ENCODE results near the gene HSBP1.

The HSBP1 gene

GRCh38 chr16:83802554-83803205 lies 5.1 kb upstream of the HSBP1 start:
- in situ Hi-C loops (cut with MboI; ENCODE audit: low sequenced_read_pairs): no loop called here

DNA sequence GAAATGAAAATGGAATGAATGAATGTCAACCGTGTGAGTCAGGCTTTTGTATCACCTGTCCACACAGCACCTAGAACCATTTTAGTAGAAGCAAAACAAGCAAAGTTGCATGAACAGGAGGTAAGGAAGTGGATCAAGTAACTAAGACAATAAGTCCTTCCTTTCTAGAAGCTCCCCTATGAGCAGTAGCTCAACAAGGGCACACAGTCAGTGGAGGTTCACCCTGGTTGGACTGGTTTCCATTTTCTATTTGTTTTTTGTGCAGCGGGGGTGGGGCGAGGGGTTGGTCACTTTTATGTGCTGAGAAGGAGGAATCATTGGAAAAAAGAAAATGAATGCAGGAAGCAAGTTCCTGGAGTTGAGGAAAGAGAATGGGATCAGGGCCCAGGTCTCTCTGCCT lies 4.0 kb upstream of the HSBP1 start:
- in situ Hi-C loops (cut with MboI; ENCODE audit: low sequenced_read_pairs): no loop called here

- in situ Hi-C loops (cut with MboI; ENCODE audit: low sequenced_read_pairs): no loop called here
Measured at GRCh38 chr16:83804366-83804765, 3.4 kb upstream of the HSBP1 start.

DNA sequence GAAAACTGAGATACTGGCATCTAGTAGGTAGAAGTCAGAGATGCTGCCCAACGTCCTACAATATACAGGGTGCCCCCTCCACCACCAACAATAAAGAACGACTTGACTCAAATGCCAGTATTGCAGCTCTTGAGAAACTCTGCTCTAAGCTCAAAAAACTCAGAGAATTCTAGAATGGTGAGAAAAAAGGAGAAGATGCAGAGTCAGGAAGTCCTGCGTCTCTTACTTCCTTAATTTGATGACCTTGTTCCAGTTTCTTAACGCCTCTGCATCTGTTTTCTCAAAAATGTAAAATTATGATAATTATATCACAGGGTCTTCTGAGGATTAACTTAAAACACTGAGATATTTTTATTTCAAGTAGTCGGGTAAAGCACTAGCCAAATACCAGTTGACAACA lies 1.7 kb upstream of the HSBP1 start:
- in situ Hi-C loops (cut with MboI; ENCODE audit: low sequenced_read_pairs): no loop called here

DNA sequence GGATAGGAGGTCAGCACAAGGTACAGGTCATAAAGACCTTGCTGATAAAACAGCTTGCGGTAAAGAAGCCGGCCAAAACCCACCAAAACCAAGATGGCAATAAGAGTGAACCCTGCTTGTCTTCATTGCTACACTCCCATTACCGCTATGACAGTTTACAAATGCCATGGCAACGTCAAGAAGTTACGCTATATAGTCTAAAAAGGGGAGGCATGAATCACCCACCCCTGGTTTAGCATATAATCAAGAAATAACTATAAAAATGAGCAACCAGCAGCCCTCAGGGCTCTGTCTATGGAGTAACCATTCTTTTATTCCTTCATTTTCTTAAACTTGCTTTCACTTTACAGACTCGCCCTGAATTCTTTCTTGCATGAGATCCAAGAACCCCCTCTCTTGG lies 1.0 kb upstream of the HSBP1 start:
- in situ Hi-C loops (cut with MboI; ENCODE audit: low sequenced_read_pairs): no loop called here

DNA sequence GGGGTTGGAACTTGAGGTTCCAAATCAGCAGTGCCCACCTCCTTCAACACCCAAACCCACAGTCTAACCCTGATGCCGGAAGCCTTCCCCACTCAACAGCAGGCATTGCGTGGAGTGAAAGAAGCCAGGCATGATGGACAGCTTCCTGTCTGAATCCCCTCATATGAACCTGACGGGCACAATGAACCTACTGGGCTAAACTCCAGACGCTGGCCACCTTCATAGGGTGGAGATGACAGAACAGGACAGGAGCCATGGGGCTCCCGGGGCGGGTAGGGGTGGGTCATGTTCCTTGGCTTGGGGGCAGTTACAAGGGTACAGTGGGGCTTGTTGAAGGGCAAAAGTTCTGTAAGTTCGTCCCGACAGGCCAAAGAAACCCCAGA lies 460 bp upstream of the HSBP1 start:
- in situ Hi-C loops (cut with MboI; ENCODE audit: low sequenced_read_pairs): no loop called here

DNA sequence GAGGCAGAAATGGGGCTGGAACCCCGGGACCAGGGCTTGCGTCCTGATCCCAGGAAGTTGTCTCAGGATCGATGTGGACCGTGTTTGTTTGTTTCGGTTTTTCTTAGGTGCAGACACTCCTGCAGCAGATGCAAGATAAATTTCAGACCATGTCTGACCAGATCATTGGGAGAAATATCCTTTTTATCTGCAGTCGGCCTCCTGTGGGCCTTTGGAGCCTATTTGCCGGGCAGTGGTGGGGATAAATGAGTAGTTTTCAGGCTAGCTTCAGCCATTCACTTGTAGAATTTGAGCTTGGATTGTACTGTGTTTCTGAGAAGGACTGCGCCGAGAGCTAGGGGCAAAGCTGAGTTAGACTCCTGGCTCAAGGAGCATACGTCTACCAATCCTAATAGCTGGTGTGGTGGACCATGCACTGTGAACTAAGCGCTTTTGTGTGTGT lies 816 bp downstream of the HSBP1 start:
- in situ Hi-C loops (cut with MboI; ENCODE audit: low sequenced_read_pairs): no loop called here

DNA sequence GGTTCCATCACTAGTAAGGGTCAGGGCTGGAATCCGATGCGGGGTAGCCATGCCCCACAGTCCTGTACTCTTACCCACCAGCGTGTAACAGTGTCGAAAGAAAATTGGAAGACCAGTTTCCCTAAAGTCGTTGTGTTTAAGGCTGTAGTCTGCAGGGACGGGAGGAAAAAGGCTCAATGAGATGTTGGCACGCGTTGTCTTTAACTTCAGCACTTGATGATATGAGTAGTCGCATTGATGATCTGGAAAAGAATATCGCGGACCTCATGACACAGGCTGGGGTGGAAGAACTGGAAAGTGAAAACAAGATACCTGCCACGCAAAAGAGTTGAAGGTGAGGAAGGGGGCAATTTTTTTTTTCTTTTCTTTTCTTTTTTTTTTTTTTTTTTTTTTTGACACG lies 1.3 kb downstream of the HSBP1 start:
- in situ Hi-C loops (cut with MboI; ENCODE audit: low sequenced_read_pairs): no loop called here

GRCh38 chr16:83810901-83811300 lies 3.1 kb downstream of the HSBP1 start:
- in situ Hi-C loops (cut with MboI; ENCODE audit: low sequenced_read_pairs): no loop called here

GRCh38 chr16:83813823-83814658 lies 6.3 kb downstream of the HSBP1 start:
- in situ Hi-C loops (cut with MboI; ENCODE audit: low sequenced_read_pairs): no loop called here

GRCh38 chr16:83814659-83814985 lies 6.8 kb downstream of the HSBP1 start:
- in situ Hi-C loops (cut with MboI; ENCODE audit: low sequenced_read_pairs): no loop called here

GRCh38 chr16:83817022-83817421 lies 9.2 kb downstream of the HSBP1 start:
- in situ Hi-C loops (cut with MboI; ENCODE audit: low sequenced_read_pairs): no loop called here

DNA sequence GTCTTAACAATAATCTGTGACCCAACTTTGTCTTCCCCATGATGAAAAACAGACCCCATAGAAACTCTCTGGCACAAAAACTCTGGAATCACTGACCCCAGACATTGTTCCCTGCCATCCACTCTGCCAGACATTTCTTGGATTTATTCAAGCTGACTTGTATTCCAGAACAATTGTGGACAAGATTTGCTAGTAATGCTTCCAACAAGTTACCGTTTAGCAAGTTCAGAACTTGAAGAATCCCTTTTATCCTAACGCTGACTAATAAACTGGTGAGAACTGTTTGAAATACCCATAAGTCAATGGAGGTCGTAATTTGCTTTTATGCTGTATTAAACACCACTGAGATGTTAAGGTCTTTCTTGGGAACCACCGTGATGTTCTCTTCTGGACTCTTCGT lies 10.5 kb downstream of the HSBP1 start:
- in situ Hi-C loops (cut with MboI; ENCODE audit: low sequenced_read_pairs): no loop called here

GRCh38 chr16:83819361-83819760 lies 11.6 kb downstream of the HSBP1 start:
- in situ Hi-C loops (cut with MboI; ENCODE audit: low sequenced_read_pairs): no loop called here

DNA sequence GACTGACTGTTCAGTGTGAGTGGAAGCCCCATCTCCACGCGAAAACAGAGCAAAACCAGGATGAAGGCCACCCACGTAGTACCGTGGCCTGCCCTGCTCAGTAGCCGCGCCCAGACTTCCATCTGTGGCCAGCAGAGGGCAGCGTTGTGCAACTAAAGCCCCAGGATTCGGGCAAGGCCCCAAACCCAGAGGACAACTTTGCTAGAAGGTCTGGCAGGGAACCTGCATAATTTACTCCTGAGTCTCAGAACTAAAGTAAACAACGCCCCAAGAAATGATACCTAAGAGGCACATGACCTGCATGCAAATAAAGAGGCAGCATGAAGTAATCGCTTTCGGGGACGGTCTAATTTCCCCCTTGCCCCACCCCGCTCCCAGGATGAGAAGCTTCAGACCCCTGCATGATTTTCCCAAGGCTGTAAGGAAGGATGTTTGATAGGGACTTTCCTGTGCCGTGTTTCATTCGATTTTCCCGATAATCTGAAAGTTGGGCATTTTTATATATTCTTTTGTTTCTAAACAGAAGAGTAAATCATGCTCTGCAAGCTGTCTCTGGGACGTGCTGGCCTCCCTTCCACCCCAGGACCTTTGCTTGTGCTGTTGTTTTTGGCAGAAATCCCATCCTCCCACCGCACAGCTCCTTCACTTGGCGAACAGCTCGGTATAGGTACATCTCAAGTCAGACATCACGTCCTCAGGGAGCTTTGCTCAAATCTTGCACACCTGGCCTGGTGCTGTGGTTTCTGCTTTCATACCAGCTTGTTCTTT lies 18.6 kb downstream of the HSBP1 start:
- in situ Hi-C loops (cut with MboI; ENCODE audit: low sequenced_read_pairs): no loop called here

- in situ Hi-C loops (cut with MboI; ENCODE audit: low sequenced_read_pairs): no loop called here
Measured at GRCh38 chr16:83830091-83830768, 22.5 kb downstream of the HSBP1 start.

- in situ Hi-C loops (cut with MboI; ENCODE audit: low sequenced_read_pairs): no loop called here
Measured at GRCh38 chr16:83830769-83831455, 23.1 kb downstream of the HSBP1 start.

DNA sequence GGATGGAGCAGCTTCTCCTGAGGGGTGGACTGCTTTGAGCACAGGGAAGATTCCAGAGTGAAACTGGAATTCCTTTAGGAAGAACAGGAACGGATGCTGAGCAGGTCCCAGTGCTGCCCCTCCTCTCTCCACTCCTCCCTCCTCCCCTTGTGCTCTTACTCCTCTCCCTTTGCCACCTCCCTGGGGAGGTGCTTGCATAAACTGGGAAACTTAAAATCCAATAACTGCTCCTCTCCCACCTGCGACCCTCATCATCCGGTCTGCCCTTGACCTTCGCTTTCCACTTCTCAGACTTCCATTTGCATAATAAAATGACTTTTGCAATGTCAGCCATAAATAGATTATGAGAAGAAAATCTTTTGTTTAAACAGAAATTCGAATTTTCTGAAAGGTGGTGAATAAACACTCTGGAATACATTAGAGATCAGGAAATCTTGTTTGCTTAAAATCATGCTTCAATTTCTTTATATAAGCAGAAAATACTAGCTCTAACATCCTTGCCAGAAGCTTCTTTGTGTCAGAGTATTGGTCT lies 23.7 kb downstream of the HSBP1 start:
- in situ Hi-C loops (cut with MboI; ENCODE audit: low sequenced_read_pairs): no loop called here

GRCh38 chr16:83833921-83834320 lies 26.1 kb downstream of the HSBP1 start:
- in situ Hi-C loops (cut with MboI; ENCODE audit: low sequenced_read_pairs): no loop called here

All from HL-60/S4 treated with phorbol 12-myristate 13-acetate at 8.2 ng/mL for 4 days and 3 days (cell line).